OCI-LY7 (cell line): ENCODE data around the gene TTBK1. TPM values are rescaled to one million over a fixed set of nuclear protein-coding genes. Genes with fewer than 3 reads are reported as not detected.
A peak's percentile ranks its signal among the peaks of the same experiment; 100 is the strongest.

Source experiments
- BruUV-seq: library from RNA; stranded (reverse); fragments of 400-500 nt; replicated peaks from 2 replicates; lab custom pipeline; 2021; lab: Mats Ljungman, UMichigan
- CTCF ChIA-PET: fragments of 300-600 bp; sonication (Branson Sonifier 250); formaldehyde crosslinking; loops from one replicate; lab custom pipeline; 2022; ENCODE audit warnings: antibody characterized with exemption; ENCODE audit not compliant: unreplicated experiment; lab: Charles Lee
- POLR2A ChIA-PET: fragments of 300-600 bp; sonication (Branson Sonifier 250); formaldehyde crosslinking; loops from one replicate; lab custom pipeline; 2022; ENCODE audit warnings: antibody characterized with exemption; lab: Charles Lee
- DNase-seq: peaks from one replicate; pipeline ENCODE4 v3.0.0-alpha.2; 2015; ENCODE audit warnings: low spot score
- H2AFZ ChIP-seq: fragments of 200-600 bp; sonication (generic), shearing (Covaris generic); 2 replicates; pipeline ENCODE4 v1.6.1; 2014; ENCODE audit warnings: mild to moderate bottlenecking, antibody characterized with exemption, low read length, moderate library complexity
- H3K27ac ChIP-seq: fragments of 200-600 bp; sonication (generic); 2 replicates; pipeline ENCODE4 v1.5.1; 2014; ENCODE audit warnings: mixed run types, low read depth, mild to moderate bottlenecking, moderate library complexity, low read length, inconsistent platforms; ENCODE audit not compliant: poor library complexity, severe bottlenecking
- H3K36me3 ChIP-seq: fragments of 200-600 bp; sonication (generic); 2 replicates; pipeline ENCODE4 v1.6.1; 2014; ENCODE audit warnings: mild to moderate bottlenecking, antibody characterized with exemption, low read length, moderate library complexity, mixed read lengths; ENCODE audit not compliant: insufficient read depth
- H3K4me1 ChIP-seq: fragments of 200-600 bp; sonication (generic); 2 replicates; pipeline ENCODE4 v1.5.1; 2014; ENCODE audit warnings: mild to moderate bottlenecking, low read length; ENCODE audit not compliant: insufficient read depth, poor library complexity, severe bottlenecking
- H3K4me2 ChIP-seq: fragments of 200-600 bp; sonication (generic); 2 replicates; pipeline ENCODE4 v1.6.1; 2014; ENCODE audit warnings: mild to moderate bottlenecking, low read length
- H3K4me3 ChIP-seq: fragments of 200-600 bp; sonication (generic); 2 replicates; pipeline ENCODE4 v1.5.1; 2014; ENCODE audit warnings: mild to moderate bottlenecking, low read depth, low read length; ENCODE audit not compliant: poor library complexity, severe bottlenecking
- H3K79me2 ChIP-seq: fragments of 200-600 bp; sonication (generic); 2 replicates; pipeline ENCODE4 v1.6.1; 2016; ENCODE audit warnings: low read depth, mild to moderate bottlenecking, low read length, moderate library complexity, mixed read lengths; ENCODE audit not compliant: insufficient read depth
- H3K9me2 ChIP-seq: fragments of 200-600 bp; sonication (generic); 2 replicates; pipeline ENCODE4 v1.6.1; 2016; ENCODE audit warnings: mild to moderate bottlenecking, low read length, mixed read lengths; ENCODE audit not compliant: insufficient read depth
- H3K9me3 ChIP-seq: fragments of 200-600 bp; sonication (generic); 2 replicates; pipeline ENCODE4 v1.6.1; 2014; ENCODE audit warnings: mild to moderate bottlenecking, mixed run types, low read length, mixed read lengths
- H4K20me1 ChIP-seq: fragments of 200-600 bp; sonication (generic); 2 replicates; pipeline ENCODE4 v1.6.1; 2014; ENCODE audit warnings: mild to moderate bottlenecking, antibody characterized with exemption, low read length, moderate library complexity, mixed read lengths; ENCODE audit not compliant: insufficient read depth
- EZH2phosphoT487 ChIP-seq: fragments of 200-600 bp; sonication (generic); IDR thresholded peaks from 2 replicates; pipeline ENCODE4 v1.6.1; 2018; ENCODE audit warnings: low read depth, borderline replicate concordance, mild to moderate bottlenecking, mixed run types, antibody characterized with exemption, low read length, moderate library complexity, mixed read lengths
- intact Hi-C: fragments of 100-400 bp; cut with micrococcal nuclease; formaldehyde crosslinking; loops from one replicate; pipeline ENCODE4 v1.10.0; 2022; ENCODE audit not compliant: unreplicated experiment
- total RNA-seq, 2 experiments: library from RNA; depleted of rRNA in 1 of 2; stranded (reverse); fragments of >200 nt in 1 of 2; shearing (Covaris generic) in 1 of 2; gene quantifications; 2 replicates each; pipeline ENCODE4 v1.2.3, GENCODE V29; 2014 to 2022
- TF ChIP-seq, protein P1 (sequence below): fragments of 200-600 bp; sonication (generic); conservative IDR thresholded peaks from 2 replicates; pipeline ENCODE4 v1.5.1; 2014; ENCODE audit warnings: mild to moderate bottlenecking, antibody characterized with exemption, low read length, moderate library complexity, mixed read lengths

The TTBK1 gene
- total RNA-seq, 2 experiments from 2014 or later: 0.35 to 1.7 TPM

DNA sequence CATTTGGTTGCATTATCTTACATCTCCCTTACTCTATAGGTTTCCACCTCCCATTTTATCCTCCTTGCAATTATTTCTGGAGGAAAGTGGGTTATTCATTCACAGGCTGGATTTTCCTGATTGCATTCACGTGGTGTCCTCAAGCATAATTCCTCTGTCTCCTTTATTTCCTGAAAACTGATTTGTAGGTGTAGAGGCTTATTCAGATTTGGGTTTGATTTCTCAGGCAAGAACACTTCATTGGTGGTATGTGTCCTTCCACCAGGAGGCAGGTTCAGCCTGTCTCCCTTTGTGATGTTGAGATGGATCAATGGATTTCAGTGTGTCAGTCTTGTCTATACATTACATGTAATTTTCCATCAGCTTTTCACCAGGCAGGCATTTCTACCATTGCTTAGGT, 31.3 kb upstream of the TTBK1 start:
- Histone ChIP-seq H3K9me2 (no peaks in the 10 kb centered on the region), H3K4me1 (no peaks in the 10 kb centered on the region), H3K79me2 (no peaks in the 10 kb centered on the region), H4K20me1 (no peaks in the 10 kb centered on the region), H3K4me2 (no peak overlapping the region), H2AFZ (no peak overlapping the region), H3K27ac (no peak overlapping the region), H3K4me3 (no peak overlapping the region), H3K36me3 (no peaks in the 10 kb centered on the region), H3K9me3 (no peaks in the 10 kb centered on the region)
- CTCF ChIA-PET: no interaction called here
- intact Hi-C loops: no loop called here
- DNase-seq: no peak
- POLR2A ChIA-PET: interaction anchor here (0.6 to 0.7 kb wide), 2 partner anchors 30 to 760 kb away, joined by 3 to 5 read pairs; partner anchors contain the start of genes CUL9 and TRERF1
- BruUV-seq: no TSS peak
- no peak for TF ChIP-seq EZH2phosphoT487
- TF ChIP-seq, protein P1, sequence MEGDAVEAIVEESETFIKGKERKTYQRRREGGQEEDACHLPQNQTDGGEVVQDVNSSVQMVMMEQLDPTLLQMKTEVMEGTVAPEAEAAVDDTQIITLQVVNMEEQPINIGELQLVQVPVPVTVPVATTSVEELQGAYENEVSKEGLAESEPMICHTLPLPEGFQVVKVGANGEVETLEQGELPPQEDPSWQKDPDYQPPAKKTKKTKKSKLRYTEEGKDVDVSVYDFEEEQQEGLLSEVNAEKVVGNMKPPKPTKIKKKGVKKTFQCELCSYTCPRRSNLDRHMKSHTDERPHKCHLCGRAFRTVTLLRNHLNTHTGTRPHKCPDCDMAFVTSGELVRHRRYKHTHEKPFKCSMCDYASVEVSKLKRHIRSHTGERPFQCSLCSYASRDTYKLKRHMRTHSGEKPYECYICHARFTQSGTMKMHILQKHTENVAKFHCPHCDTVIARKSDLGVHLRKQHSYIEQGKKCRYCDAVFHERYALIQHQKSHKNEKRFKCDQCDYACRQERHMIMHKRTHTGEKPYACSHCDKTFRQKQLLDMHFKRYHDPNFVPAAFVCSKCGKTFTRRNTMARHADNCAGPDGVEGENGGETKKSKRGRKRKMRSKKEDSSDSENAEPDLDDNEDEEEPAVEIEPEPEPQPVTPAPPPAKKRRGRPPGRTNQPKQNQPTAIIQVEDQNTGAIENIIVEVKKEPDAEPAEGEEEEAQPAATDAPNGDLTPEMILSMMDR: peak; percentile 43; the same call in 1 of the 2 replicates

DNA sequence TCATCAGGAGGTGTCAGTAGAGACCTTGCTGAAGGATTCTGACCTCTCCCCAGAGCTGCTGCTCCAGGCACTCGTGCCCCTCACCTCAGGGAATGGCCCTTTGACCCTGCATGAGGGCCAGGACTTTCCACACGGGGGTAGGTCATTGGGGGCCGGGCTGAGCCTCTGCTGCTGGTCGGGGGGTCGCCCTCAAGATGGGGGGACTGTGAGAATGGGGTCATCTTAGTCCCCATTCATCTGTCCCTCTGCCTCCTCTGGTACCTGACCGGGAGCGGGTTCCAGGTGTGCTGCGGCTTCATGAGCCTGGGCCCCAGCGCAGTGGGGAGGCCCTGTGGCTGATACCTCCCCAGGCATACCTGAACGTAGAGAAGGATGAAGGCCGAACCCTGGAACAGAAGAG, 29.9 kb upstream of the TTBK1 start:
- intact Hi-C loops: no loop called here
- POLR2A ChIA-PET: no interaction called here
- no TSS peak for BruUV-seq

DNA sequence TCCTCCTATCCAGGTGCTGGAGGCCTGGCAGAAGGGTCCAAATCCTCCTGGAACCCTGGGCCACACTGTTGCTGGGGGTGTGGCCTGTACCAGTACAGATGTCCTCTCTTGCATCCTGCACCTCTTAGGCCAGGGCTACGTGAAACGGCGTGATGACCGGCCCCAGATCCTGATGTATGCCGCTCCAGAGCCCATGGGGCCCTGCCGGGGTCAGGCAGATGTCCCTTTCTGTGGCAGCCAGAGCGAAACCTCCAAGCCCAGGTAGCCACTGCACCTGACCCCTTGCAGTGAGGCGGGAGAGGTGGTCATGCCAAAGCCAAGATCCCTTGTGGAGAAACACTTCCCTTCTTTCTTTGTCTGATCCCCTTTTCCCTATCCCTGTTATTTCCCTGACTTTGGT, 28.2 kb upstream of the TTBK1 start:
- no peak overlapping the region for H3K4me2 ChIP-seq
- no peaks in the 10 kb centered on the region for H3K36me3 ChIP-seq
- DNase-seq: no peak
- H4K20me1 ChIP-seq: no peaks in the 10 kb centered on the region
- H2AFZ ChIP-seq: no peak overlapping the region
- ChIA-PET CTCF (no interaction called here), POLR2A (no interaction called here)
- H3K27ac ChIP-seq: no peak overlapping the region
- TF ChIP-seq, protein P1: no peak
- no peak for TF ChIP-seq EZH2phosphoT487
- no peaks in the 10 kb centered on the region for H3K79me2 ChIP-seq
- H3K9me3 ChIP-seq: no peaks in the 10 kb centered on the region
- H3K4me3 ChIP-seq: no peak overlapping the region
- BruUV-seq: no TSS peak
- intact Hi-C loops: no loop called here
- H3K4me1 ChIP-seq: no peaks in the 10 kb centered on the region
- H3K9me2 ChIP-seq: no peaks in the 10 kb centered on the region

More for the DNA sequence above, 29.9 kb upstream of the TTBK1 start:
- TF ChIP-seq, protein P1: no peak
- no peak for TF ChIP-seq EZH2phosphoT487
- Histone ChIP-seq H4K20me1 (no peaks in the 10 kb centered on the region), H3K9me3 (no peaks in the 10 kb centered on the region), H3K27ac (no peak overlapping the region), H3K36me3 (no peaks in the 10 kb centered on the region), H3K4me2 (no peak overlapping the region), H3K4me1 (no peaks in the 10 kb centered on the region), H3K79me2 (no peaks in the 10 kb centered on the region), H3K4me3 (no peak overlapping the region), H2AFZ (no peak overlapping the region), H3K9me2 (no peaks in the 10 kb centered on the region)
- CTCF ChIA-PET: interaction anchor here (0.6 kb wide), 1 partner anchor 104 kb away, joined by 4 read pairs; no protein-coding TSS in a partner anchor
- no peak for DNase-seq
